ENCODE measurements around the gene EDARADD.

GRCh38 chr1:236494082-236494481 is 100.0 kb downstream of the EDARADD start:
- no peak for TF ChIP-seq POLR2A (IDR thresholded peaks at IDR 0.05)
- no peak for TF ChIP-seq CTCF (IDR thresholded peaks at IDR 0.05)

Data from gastroesophageal sphincter (tissue), 3 donors.